ENCODE results near the gene C19orf38. TPM values are rescaled to one million over a fixed set of nuclear protein-coding genes. Genes with fewer than 3 reads are reported as not detected.

The C19orf38 gene
- total RNA-seq, 1 experiment from 2014 or later, result not detected

GRCh38 chr19:10835754-10836478, 12.3 kb upstream of the C19orf38 start, which contains the start of gene TMED1 (continued):
- no peak for TF ChIP-seq ZBTB43 (CRISPR knock-in tag; IDR thresholded peaks at IDR 0.05)
- no peak for TF ChIP-seq NR1H2 (CRISPR knock-in tag; IDR thresholded peaks at IDR 0.05)
- no peak for TF ChIP-seq ZNF263 (CRISPR knock-in tag; IDR thresholded peaks at IDR 0.05; ENCODE audit: low read depth)
- TF ChIP-seq E2F4 (CRISPR knock-in tag; IDR thresholded peaks at IDR 0.05; ENCODE audit: borderline replicate concordance, low read depth), result no peak
- TF ChIP-seq TEAD4 (CRISPR knock-in tag; IDR thresholded peaks at IDR 0.05), result no peak
- TF ChIP-seq IRF1 (CRISPR knock-in tag; IDR thresholded peaks at IDR 0.05), result no peak
- no peak for TF ChIP-seq NFATC4 (CRISPR knock-in tag; IDR thresholded peaks at IDR 0.05)
- no peak for TF ChIP-seq OVOL2 (CRISPR knock-in tag; IDR thresholded peaks at IDR 0.05; ENCODE audit: borderline replicate concordance)
- TF ChIP-seq JUN (CRISPR knock-in tag; IDR thresholded peaks at IDR 0.05), result no peak
- TF ChIP-seq ATF2 (CRISPR knock-in tag; IDR thresholded peaks at IDR 0.05; ENCODE audit: borderline replicate concordance, low read depth), result no peak
- TF ChIP-seq ZNF317 (CRISPR knock-in tag; IDR thresholded peaks at IDR 0.05; ENCODE audit: borderline replicate concordance, low read depth), result no peak
- TF ChIP-seq ESRRA (CRISPR knock-in tag; IDR thresholded peaks at IDR 0.05; ENCODE audit: borderline replicate concordance), result no peak
- no peak for TF ChIP-seq PRDM15 (CRISPR knock-in tag; IDR thresholded peaks at IDR 0.05)
- no peak for TF ChIP-seq SOX15 (CRISPR knock-in tag; IDR thresholded peaks at IDR 0.05)
- 0 out of 2 replicates have a peak, but pooled peaks have one; percentile 14 for TF ChIP-seq HMGXB4 (CRISPR knock-in tag; IDR thresholded peaks at IDR 0.05)
- no peak for TF ChIP-seq FOXP4 (CRISPR knock-in tag; IDR thresholded peaks at IDR 0.05)
- peak; percentile 50; the same call in 1 of the 2 replicates for TF ChIP-seq TP53 (CRISPR knock-in tag; IDR thresholded peaks at IDR 0.05)
- no peak for TF ChIP-seq ARID4B (CRISPR knock-in tag; IDR thresholded peaks at IDR 0.05; ENCODE audit: borderline replicate concordance)
- TF ChIP-seq MYBL2 (CRISPR knock-in tag; IDR thresholded peaks at IDR 0.05), result 0 out of 2 replicates have a peak, but pooled peaks have one; percentile 57

All from WTC11 (cell line).